COLO668 (cell line): ENCODE measurements around the gene ZNF440.
A peak's percentile ranks its signal among the peaks of the same experiment; 100 is the strongest.
"Not testable (repeated sequence)": the region's sequence is repeated elsewhere in the genome, so short reads cannot be mapped to it uniquely, and the experiment has no call there.

Experiments used
- DNase-seq: peaks from one replicate; lab custom pipeline; 2025; ENCODE audit not compliant: unreplicated experiment; lab: John Stamatoyannopoulos, UW

The ZNF440 gene

DNA sequence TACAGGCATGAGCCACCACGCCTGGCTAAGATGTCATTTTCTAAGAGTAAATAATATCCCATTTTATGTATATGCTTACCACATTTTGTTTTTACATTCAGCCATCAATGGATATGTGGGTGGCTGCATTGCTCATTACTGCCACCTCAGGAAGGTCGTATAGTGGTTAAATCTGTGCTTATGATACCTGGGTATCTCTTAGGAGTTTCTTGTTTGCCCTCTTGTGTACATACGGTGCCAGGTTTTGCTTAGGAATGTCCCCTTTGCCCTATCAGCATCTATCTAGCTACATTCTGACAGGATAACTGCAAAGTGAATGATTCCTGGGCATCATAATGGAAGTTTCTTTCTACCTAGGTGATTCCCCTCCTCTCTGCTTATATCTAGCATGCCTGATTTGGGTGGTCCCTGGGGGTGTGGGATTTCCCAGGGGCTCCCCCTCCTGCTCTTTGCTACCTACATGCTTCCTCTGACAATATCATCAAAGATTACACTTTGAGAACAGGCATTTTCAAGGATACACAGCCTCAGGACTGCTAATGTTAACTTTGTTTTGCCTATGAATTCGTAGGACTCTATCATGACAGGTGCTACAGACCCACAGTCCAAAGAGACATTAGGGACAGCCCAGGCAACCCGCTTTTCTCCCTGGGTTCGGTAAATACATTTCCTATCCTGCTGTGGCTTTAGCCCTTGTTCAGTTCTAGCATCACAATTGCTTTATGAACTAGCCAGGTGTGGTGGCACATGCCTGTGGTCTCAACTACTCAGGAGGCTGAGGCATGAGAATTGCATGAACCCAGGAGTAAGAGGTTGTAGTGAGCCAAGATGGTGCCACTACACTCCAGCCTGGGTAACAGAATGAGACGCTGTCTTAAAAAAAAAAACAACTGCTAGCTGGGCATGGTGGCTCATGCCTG, 15.1 kb downstream of the ZNF440 start:
- DNase-seq: not testable (repeated sequence)

GRCh38 chr19:11832253-11832912, 18.3 kb downstream of the ZNF440 start:
- no peak for DNase-seq

- DNase-seq: no peak
Measured at GRCh38 chr19:11833541-11833940, 19.5 kb downstream of the ZNF440 start.

DNA sequence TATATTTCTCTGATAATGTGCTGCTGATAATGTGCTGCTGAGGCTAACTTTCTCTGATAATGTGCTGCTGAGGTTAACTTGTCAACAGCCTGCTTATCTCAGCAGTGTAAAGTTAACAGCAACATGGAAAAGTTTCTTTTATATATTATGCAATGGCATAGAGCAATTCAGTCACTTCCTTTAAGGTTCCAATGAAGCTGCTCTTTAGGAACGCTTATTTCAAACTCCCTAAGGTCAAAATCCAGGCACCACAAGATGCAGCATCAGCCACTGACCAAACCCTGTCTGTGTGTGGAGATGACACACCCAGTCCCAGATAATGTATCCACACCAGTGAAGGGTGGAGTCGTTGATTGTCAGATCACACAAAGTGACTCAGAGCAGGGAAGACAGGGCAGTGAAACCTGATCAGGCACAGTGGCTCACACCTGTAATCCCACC, 21.6 kb downstream of the ZNF440 start:
- not testable (repeated sequence) for DNase-seq

DNA sequence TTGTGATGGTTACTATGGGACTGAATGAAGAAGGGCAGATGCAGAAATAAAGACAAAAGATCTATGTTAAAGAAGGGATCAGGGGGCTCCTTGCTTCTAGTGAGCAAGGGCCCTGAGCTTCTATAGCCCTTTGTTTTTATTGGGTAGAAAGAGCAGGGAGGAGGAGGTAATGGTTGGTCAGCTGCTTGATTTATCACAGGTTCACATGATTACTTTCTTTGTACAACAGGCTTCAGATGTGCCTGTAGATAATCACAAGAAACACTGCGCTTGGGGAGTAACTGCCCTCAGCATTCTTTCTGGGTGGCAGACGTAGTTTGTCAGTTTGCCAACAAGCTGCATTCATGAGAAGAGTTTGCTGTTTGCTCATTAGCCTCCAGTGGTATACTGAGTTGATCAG, 29.6 kb downstream of the ZNF440 start:
- DNase-seq: no peak

DNA sequence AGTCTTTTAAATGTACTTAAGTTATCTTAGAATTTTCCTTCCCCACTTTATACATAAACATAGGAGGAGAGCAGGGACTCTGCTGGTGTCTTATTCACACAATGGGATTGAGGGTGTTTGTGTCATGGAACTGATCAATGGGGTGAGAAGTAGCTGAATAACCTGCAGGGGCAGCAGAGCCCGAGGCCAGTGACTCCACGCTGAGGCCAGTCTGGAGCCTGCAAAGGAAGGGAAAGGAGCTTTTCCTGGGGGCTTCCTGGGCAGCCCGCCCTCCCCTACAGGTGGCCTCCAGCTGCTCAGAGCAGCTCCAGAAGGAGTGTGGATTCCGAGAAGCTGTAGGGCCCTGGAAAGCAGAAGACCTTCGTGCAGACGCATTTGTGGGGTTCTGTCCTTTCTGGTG, 33.5 kb downstream of the ZNF440 start:
- DNase-seq: peak; percentile 7

- no peak for DNase-seq
Measured at GRCh38 chr19:11848200-11848593, 34.1 kb downstream of the ZNF440 start.

- peak; percentile 96 for DNase-seq
Measured at GRCh38 chr19:11848594-11849469, 34.8 kb downstream of the ZNF440 start, which contains the start of gene ZNF439. ZNF439 (plus strand) TSS chr19:11848726; CDS start chr19:11848868, 142 bp downstream.

DNA sequence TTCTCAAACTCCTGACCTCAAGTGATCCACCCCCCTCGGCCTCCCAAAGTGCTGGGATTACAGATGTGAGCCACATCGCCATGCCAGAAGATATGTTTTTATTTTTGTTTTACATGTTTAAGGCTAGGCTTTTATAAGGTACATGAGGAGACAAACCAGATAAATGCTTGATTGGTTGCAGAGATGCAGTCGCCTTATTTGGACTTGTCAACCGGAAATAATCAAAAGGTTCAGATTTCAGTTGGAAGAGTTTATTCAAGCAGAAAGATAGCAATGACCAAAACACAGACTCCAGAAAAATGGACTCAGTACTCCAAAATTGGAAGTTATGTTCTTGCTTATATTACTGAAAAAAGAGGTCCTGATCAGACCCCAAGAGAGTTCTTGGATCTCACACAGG, 36.2 kb downstream of the ZNF440 start:
- not testable (repeated sequence) for DNase-seq

DNA sequence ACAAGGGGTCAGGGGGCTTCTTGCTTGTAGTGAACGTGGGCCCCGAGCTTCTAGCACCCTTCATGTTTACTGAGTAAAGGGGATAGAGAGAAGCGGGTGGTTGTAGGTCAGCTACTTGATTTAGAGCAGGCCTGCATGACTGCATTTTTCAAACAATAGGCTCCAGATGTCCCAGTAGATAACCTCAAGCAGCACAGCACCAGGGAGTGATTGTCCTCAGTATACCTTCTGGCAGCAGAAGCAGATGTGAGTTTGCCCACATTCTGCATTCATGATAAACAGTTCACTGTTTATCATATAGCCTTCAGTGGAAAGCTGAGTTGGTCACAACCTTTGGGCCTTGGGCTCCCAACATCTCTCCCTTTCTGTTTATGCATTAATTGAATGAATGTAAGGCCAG, 39.3 kb downstream of the ZNF440 start:
- DNase-seq: no peak

- no peak for DNase-seq
Measured at GRCh38 chr19:11856596-11857250, 42.6 kb downstream of the ZNF440 start.

GRCh38 chr19:11860721-11861120, 46.6 kb downstream of the ZNF440 start:
- no peak for DNase-seq

DNA sequence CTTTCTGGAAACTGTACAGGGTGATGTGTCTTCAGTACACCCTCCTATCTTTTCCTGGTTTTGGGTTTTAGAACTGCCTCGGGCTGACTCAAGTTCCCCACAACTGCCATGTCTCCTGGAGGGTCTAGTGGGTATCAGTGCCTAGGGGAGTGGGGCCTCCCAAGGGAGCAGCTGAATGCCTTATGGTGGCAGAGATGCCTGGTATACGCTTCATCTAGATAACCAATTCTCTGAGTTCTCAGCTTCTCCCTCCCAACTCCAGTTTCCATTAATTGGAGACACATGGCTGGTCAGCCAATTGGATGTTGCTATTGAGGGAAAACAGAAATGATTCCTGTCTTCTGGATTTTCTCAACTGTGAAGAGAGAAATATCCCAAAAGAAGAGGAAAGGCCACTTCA, 47.2 kb downstream of the ZNF440 start:
- DNase-seq: no peak

GRCh38 chr19:11867766-11868165, 53.7 kb downstream of the ZNF440 start:
- not testable (repeated sequence) for DNase-seq

- no peak for DNase-seq
Measured at GRCh38 chr19:11868188-11868587, 54.1 kb downstream of the ZNF440 start.

DNA sequence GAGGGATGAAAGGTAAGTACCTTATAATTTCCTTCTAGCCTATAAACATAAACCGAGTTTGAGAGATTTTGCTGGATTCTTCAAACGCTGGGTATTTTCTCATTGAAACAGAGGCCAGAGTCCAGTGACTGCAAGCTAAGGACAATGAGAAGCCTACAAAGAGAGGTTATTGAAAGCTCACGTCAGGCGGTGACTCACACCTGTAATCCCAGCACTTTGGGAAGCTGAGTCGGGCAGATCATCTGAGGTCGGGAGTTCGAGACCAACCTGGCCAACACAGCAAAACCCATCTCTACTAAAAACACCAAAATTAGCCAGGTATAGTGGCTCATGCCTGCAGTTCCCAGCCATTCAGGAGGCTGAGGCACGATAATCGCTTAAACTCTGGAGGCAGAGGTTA, 58.6 kb downstream of the ZNF440 start:
- DNase-seq: no peak

GRCh38 chr19:11873762-11874161, 59.7 kb downstream of the ZNF440 start:
- DNase-seq: no peak

GRCh38 chr19:11879687-11880266, 65.7 kb downstream of the ZNF440 start:
- peak; percentile 36 for DNase-seq

DNA sequence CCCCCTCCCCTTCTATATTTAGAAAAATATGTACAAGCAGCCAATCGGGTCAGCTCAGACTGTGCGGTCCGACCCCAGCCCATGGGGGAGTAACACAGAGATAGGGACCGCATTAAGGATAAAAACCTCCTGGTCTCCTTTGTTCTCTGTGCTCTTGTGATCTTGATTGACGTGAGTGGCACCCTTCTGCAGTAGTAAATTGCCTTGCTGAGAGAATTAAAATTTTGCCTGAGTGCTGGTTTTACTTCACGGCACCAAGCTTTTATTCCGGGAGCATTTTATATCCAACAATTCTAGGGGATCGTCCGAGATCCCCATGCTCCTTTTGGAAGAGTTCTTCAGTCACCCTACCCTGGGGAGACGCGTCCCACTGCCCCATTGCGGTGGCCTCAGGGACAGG, 66.5 kb downstream of the ZNF440 start:
- DNase-seq: no peak

DNA sequence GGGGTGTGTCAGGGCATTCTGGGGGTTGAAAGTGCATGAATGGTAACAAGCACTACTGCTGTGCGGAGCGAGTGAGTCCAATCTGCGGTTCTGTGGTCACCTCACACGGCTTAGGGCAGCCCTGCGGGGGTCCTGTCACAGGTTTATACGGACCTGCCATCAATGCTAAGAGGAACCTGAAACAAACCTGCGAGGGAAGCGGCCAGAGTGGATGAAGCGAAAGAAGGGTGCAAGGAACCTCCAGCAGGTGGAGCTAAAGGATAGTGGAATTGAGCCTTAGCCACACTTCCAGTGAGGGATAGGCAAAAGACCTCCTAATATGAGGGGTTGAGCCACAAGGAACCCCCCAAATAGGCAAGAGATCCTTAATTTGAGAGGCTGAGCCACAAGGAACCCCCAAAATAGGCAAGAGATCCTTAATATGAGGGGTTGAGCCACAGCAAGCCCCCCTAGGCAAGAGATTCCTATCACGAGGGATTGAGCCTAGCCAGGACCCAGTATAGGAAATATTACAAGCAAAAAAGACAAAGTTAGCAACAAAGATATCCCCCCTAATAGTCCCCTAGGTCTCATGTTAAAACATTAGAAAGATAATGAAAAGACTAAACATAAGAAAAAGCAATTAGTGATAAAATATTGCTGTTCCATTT, 67.2 kb downstream of the ZNF440 start:
- DNase-seq: peak; percentile 63
